Esophagus squamous epithelium (tissue), 4 donors: Measurements from ENCODE around the gene LPO.

Source experiments
- CTCF ChIP-seq, 6 experiments: fragments of 450-650 bp in 4 of 6; fragments of 200-600 bp in 2 of 6; sonication (generic) in 2 of 6; IDR thresholded peaks; one replicate each; pipeline ENCODE4 v1.5.1; 2016 to 2019; ENCODE audit warnings: antibody characterized with exemption in 6 of 6, mild to moderate bottlenecking in 4 of 6, moderate library complexity in 4 of 6
- POLR2A ChIP-seq, 4 donors: fragments of 450-650 bp; IDR thresholded peaks; one replicate each; pipeline ENCODE4 v1.6.1; 2017; ENCODE audit warnings: antibody characterized with exemption in 4 of 4, mild to moderate bottlenecking in 4 of 4, moderate library complexity in 3 of 4

- TF ChIP-seq CTCF (IDR thresholded peaks at IDR 0.05): no peak
- TF ChIP-seq POLR2A (IDR thresholded peaks at IDR 0.05): no peak
Measured at GRCh38 chr17:58304750-58305486, 66.5 kb downstream of the LPO start.
